ENCODE results near the gene ADAMTSL3. TPM values are rescaled to one million over a fixed set of nuclear protein-coding genes. Genes with fewer than 3 reads are reported as not detected.

The ADAMTSL3 gene
- total RNA-seq, 6 experiments from 2014 or later, result not detected

GRCh38 chr15:83717010-83717409 is 63.1 kb downstream of the ADAMTSL3 start:
- no peaks in the 10 kb centered on the region for H3K27me3 Mint-ChIP-seq (ENCODE audit: insufficient read depth)
- TF ChIP-seq CTCF (IDR thresholded peaks at IDR 0.05), result no peak
- no peak overlapping the region for H3K27ac Mint-ChIP-seq
- peaks cover 29% of the 10 kb centered on the region for H3K9me3 Mint-ChIP-seq
- H3K4me1 Mint-ChIP-seq (ENCODE audit: low read depth), result no peaks in the 10 kb centered on the region
- no peaks in the 10 kb centered on the region for H3K36me3 Mint-ChIP-seq (ENCODE audit: low read depth)
- H3K4me3 Mint-ChIP-seq, result no peak overlapping the region
- DNase-seq, result no peak

- Mint-ChIP-seq H3K36me3 (ENCODE audit: low read depth) (no peaks in the 10 kb centered on the region), H3K4me3 (no peak overlapping the region), H3K4me1 (ENCODE audit: low read depth) (no peaks in the 10 kb centered on the region), H3K27ac (no peak overlapping the region), H3K27me3 (ENCODE audit: insufficient read depth) (no peaks in the 10 kb centered on the region), H3K9me3 (peaks cover 42% of the 10 kb centered on the region)
- no peak for DNase-seq
- TF ChIP-seq CTCF (IDR thresholded peaks at IDR 0.05), result no peak
Measured at GRCh38 chr15:83720468-83720867, 66.5 kb downstream of the ADAMTSL3 start.

- peaks cover 38% of the 10 kb centered on the region for H3K9me3 Mint-ChIP-seq
- no peaks in the 10 kb centered on the region for H3K4me1 Mint-ChIP-seq (ENCODE audit: low read depth)
- TF ChIP-seq CTCF (IDR thresholded peaks at IDR 0.05), result no peak
- no peak for DNase-seq
- H3K4me3 Mint-ChIP-seq, result no peak overlapping the region
- no peaks in the 10 kb centered on the region for H3K36me3 Mint-ChIP-seq (ENCODE audit: low read depth)
- H3K27ac Mint-ChIP-seq, result no peak overlapping the region
- H3K27me3 Mint-ChIP-seq (ENCODE audit: insufficient read depth), result no peaks in the 10 kb centered on the region
Measured at GRCh38 chr15:83721031-83721430, 67.1 kb downstream of the ADAMTSL3 start.

- TF ChIP-seq CTCF (IDR thresholded peaks at IDR 0.05), result no peak
- Mint-ChIP-seq H3K27me3 (ENCODE audit: insufficient read depth) (no peaks in the 10 kb centered on the region), H3K36me3 (ENCODE audit: low read depth) (no peaks in the 10 kb centered on the region), H3K4me1 (ENCODE audit: low read depth) (no peaks in the 10 kb centered on the region), H3K4me3 (no peak overlapping the region), H3K9me3 (peaks cover 44% of the 10 kb centered on the region), H3K27ac (no peak overlapping the region)
- DNase-seq, result no peak
Measured at GRCh38 chr15:83721981-83722380, 68.1 kb downstream of the ADAMTSL3 start.

- no peaks in the 10 kb centered on the region for H3K27me3 Mint-ChIP-seq (ENCODE audit: insufficient read depth)
- DNase-seq, result no peak
- H3K4me1 Mint-ChIP-seq (ENCODE audit: low read depth), result no peaks in the 10 kb centered on the region
- H3K27ac Mint-ChIP-seq, result no peak overlapping the region
- no peak for TF ChIP-seq CTCF (IDR thresholded peaks at IDR 0.05)
- H3K9me3 Mint-ChIP-seq, result peaks cover 51% of the 10 kb centered on the region
- no peak overlapping the region for H3K4me3 Mint-ChIP-seq
- no peaks in the 10 kb centered on the region for H3K36me3 Mint-ChIP-seq (ENCODE audit: low read depth)
Measured at GRCh38 chr15:83723216-83723615, 69.3 kb downstream of the ADAMTSL3 start.

GRCh38 chr15:83732196-83732595 is 78.3 kb downstream of the ADAMTSL3 start:
- no peak for TF ChIP-seq CTCF (IDR thresholded peaks at IDR 0.05)
- peaks cover 47% of the 10 kb centered on the region for H3K9me3 Mint-ChIP-seq
- DNase-seq, result no peak
- no peaks in the 10 kb centered on the region for H3K4me1 Mint-ChIP-seq (ENCODE audit: low read depth)
- H3K36me3 Mint-ChIP-seq (ENCODE audit: low read depth), result no peaks in the 10 kb centered on the region; the same call in 1 of the 2 replicates
- H3K27ac Mint-ChIP-seq, result no peak overlapping the region
- peaks cover 1% of the 10 kb centered on the region; the same call in 1 of the 2 replicates for H3K27me3 Mint-ChIP-seq (ENCODE audit: insufficient read depth)
- H3K4me3 Mint-ChIP-seq, result no peak overlapping the region

Measured in HFFc6 (cell line).